Left renal cortex interstitium (tissue), 4 donors: ENCODE data around the gene TMEM79. TPM values are rescaled to one million over a fixed set of nuclear protein-coding genes. Genes with fewer than 3 reads are reported as not detected.

ENCODE experiments used
- DNase-seq, 4 donors: peaks; one replicate each; pipeline ENCODE4 v3.0.0-alpha.2; 2013; ENCODE audit warnings: low read depth in 4 of 4, low spot score in 2 of 4, missing footprints in 1 of 4
- polyA plus RNA-seq, 4 donors: library from polyadenylated mRNA; unstranded; fragments of 120-200 nt; gene quantifications; one replicate each; pipeline ENCODE4 v1.2.1, GENCODE V29; 2013; ENCODE audit not compliant: insufficient read length in 4 of 4

The TMEM79 gene, protein sequence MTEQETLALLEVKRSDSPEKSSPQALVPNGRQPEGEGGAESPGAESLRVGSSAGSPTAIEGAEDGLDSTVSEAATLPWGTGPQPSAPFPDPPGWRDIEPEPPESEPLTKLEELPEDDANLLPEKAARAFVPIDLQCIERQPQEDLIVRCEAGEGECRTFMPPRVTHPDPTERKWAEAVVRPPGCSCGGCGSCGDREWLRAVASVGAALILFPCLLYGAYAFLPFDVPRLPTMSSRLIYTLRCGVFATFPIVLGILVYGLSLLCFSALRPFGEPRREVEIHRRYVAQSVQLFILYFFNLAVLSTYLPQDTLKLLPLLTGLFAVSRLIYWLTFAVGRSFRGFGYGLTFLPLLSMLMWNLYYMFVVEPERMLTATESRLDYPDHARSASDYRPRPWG
- 1 to 10 TPM; 4.8 to 8.2 (median 7.0) TPM for polyA plus RNA-seq

DNA sequence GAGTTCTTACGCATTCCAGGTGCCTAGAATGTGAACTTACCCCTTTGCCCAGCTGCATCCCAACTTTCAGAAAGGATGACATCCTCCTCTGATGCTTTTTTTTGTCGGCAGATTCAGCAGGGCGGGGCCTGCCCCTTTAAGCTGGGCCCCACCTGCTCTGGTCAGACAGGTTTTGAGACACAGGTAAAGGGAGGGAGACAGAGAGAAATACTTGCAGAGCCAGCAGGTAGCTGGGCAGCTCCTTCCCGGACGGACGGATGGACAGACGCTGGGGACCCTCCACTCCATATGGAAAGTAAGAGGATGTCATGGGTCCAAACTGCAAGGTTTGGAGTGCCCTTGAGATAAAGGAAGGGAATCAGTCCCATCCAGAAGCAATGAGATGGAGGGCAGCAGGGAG lies at the start of gene TMEM79:
TSS of gene TMEM79 (plus strand) at position 214 of the 400 bp plus-strand sequence. CDS start 902 bp downstream, outside the sequence.
- DNase-seq = no peak

DNA sequence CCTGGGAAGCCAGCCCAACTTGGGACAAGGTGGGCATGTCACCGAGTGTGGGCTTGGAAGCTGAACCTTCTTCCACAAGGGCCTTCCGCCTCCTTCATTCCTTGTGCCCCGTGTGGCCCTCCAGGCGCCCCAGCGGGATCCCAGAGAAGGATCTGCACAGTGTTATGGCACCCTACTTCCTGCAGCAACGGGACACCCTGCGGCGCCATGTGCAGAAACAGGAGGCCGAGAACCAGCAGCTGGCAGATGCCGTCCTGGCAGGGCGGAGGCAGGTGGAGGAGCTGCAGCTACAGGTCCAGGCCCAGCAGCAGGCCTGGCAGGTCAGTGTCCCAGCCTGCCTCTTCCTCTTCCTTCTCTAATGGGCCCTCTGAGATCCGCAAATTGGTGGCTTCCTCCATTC lies 48.0 kb upstream of the TMEM79 start:
- no peak for DNase-seq

DNA sequence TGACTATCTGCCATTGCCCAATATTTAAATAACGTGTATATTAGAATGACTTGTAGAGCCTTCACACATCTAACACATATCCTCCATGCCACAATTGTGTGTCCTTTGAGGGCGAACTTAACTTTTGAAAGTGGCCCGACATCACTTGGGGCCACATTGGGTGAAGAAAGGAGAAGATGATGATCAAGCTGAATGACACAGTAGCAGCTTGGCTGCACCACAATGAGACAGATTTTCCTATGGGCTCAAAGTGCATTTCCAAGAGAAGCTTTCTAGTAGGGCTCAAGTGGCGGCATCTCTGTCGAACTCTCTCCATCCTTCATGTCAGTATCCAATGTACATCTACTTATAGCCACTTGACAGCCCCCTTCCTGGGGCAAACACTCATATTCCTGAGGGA lies 45.9 kb upstream of the TMEM79 start:
- no peak for DNase-seq

DNA sequence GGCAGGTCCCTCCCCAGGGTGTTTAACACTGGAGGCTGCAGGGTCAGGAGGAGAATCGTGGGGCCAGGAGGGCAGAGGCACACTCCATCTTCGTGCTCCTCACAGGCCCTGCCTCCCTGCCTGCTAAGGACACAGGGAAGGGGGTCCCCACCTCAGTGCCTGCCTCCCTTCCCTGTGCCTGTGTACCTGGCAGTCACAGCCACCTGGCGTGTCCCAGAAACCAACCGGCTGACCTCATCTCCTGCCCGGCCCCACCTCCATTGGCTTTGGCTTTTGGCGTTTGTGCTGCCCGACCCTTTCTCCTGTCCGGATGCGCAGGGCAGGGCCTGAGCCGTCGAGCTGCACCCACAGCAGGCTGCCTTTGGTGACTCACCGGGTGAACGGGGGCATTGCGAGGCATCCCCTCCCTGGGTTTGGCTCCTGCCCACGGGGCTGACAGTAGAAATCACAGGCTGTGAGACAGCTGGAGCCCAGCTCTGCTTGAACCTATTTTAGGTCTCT lies 42.8 kb upstream of the TMEM79 start:
- no peak for DNase-seq

DNA sequence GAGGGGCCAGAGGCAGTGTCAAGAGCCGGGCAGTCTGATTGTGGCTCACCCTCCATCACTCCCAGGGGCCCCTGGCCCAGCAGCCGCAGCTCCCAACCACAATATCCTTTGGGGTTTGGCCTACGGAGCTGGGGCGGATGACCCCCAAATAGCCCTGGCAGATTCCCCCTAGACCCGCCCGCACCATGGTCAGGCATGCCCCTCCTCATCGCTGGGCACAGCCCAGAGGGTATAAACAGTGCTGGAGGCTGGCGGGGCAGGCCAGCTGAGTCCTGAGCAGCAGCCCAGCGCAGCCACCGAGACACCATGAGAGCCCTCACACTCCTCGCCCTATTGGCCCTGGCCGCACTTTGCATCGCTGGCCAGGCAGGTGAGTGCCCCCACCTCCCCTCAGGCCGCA lies 42.2 kb upstream of the TMEM79 start, which contains the start of gene BGLAP:
TSS of gene BGLAP (plus strand) at position 259 of the 400 bp plus-strand sequence. CDS start at position 307, 48 bp downstream.
- no peak for DNase-seq

GRCh38 chr1:156242738-156243137 lies 41.4 kb upstream of the TMEM79 start:
- DNase-seq = no peak

DNA sequence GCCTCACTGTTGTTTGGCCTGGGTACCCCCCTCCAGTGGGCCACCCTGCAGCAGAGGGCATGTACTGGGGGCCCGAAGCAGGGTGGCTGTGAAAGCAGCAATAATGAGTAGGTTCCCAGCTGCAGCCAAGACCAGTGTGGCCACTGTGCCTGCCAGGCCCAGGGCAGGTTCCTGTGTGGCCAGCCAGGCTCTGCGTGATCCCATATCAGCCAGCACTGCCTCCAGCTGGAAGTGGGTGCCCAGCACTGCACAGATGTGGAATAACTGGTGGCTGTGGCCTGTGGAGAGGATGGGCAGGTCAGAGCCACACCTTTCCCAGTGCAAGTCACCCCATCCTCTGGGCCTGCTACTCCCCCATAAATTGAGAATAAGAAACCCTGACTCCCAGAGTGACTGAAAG lies 40.0 kb upstream of the TMEM79 start:
- DNase-seq = no peak

DNA sequence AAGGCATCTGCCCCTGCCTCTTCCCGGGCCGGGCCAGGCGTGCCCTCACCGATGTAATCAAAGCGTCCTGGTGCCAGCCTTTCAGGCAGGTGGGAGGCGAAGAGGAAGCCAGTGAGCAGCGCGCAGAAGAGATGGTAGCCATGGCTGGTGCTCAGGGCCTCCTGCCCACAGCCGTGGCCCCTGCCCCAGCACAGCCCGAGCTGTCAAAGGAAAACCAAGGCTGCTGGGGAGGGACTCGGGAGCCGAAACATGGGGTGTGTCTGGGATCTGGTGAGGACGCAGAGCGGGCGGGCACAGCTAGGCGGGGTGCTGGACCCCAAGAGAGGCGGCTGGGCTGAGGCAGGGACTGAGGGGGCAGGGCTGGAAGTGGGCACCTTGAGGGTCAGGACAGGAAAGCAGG lies 39.4 kb upstream of the TMEM79 start:
- no peak for DNase-seq

DNA sequence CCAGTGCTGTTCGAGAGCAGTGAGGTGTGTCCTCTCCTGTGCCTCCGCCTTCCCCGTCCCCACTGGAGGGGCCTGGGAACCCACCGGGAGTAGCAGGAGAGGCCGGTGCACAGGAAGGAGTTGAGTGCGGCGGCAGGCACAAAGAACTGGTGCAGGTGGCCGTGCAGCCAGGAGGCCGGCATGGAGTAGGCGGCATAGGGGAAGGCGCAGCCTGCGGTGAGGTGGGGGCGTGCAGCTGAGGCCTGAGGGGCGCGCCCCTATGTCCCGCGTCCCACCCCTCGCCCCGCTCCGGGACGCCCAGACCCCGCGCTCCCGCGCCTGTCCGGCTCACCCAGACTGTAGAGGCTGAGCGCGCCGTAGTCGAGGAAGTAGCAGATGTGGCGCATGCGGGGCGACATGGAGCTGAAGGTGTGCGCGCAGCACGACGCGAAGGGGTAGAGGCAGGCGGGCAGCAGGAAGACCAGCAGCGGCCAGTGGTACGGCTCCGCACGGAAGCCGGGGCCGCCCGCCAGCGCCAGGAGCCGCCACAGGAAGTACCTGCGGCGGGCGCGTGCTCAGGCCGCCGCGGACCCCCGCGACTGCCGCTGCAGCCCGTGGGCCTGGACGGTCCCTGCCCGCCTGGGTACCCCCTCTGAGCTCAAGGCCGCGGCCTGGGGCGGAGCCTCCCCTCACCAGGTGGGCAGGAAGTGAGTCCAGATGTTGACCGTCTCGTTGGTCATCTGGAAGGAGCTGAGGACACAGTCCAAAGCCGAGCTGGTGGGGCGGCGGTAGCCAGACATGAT lies 38.5 kb upstream of the TMEM79 start:
- peak in 1 of 4 donors; percentile 13 for DNase-seq

DNA sequence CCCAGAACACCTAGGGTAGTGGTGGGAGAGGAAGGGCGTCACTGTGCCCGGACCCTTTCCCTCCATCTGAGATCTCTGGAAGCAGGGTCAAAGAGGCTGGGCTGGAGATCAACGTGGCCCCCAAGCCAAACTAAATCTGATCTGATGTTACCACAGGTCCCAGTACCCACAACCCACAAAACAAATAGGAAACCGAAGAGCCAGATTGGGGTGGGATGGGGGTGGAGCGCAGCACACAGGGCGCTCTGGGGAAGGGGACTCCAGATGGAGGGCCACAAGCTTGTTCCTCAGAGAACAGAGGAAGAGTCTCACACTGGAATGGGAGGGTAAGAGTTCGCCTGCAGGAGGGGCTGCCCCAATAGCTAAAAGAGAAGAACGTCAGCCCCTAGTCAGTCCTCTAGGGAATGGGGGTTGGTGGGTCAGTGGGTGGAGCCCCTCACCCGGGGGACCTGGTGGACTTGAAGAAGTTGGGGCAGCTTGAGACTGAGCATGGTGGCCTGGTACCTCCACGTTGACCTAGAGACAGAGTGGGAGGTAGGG lies 37.8 kb upstream of the TMEM79 start:
- DNase-seq = no peak

DNA sequence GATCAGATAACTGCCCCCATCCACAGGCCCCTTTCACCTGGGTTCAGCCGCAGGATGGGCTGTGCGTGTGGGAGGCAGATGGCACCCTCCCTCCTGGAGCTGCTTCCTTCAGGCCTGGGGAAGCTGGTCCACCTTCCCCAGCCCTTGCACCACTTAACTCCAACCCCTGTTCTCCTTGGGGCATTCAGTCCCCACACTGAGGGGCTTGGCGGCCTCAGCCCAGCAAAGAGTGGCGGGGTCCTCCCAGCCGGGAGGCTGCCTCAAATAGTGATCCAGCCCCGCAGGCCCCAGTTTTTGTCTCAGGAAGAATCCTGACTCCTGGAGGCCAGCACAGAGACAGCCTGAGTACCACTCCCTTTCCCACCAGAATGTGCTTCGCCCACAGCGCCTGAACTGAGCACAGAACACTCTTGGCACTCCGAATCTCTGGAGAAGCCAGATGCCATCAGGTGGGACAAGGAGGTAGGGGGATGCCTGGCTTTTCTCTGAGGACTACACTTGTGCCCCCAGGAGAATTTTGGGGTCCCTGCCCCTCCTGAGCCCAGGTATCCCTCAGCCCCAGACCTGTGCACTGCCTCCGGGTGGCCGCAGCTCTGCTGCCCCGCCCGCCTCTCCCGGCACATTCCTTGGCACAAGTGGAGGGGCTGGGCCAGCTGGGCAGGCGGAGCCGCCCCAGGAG lies 37.2 kb upstream of the TMEM79 start:
- DNase-seq = no peak

DNA sequence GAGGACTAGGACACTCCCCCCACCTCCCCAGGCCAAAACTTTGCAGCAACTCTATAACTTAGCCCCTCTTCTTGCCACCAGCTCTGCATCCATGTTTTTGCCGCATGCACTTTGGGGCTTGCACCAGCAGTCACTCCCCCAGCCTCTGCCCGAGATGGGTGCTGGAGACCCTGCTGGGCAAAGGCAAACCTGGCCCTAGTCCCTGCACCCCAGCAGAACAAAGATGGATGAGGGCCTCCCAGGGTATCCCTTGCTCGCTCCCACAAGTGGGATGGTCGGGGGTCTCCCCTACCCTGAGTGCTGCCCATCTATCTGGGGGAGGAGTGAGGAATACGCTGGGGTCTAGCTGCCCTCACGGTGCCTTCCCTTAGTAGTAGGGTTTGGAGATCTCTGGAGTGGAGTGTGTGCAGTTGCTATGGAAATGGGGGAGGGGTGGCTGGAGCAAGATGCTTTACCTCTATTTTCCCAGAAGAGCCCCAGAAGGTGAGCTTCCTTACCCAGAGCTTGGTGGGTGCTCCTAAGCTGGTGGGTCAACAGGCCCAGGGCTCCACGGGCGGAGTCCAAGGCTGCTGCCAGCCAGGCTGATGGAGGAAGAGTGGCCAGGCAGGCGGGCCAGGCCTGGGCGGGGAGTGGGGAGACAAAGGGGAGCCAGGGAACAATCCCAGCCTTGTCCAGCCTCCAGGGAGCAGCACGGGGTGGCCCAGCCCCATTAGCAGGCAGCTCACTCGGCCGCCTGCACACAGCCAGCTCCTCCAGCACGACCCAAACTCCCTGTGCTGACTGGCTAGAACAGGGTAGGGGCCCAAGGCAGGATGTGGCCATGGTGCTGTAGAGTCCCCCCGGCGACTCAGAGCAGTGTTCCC lies 36.4 kb upstream of the TMEM79 start, which contains the start of gene PAQR6:
TSS of gene PAQR6 (minus strand) at position 597 of the 863 bp plus-strand sequence. CDS start 1,325 bp downstream, outside the sequence.
- no peak for DNase-seq

GRCh38 chr1:156248323-156248683 lies 35.8 kb upstream of the TMEM79 start:
- DNase-seq = no peak

GRCh38 chr1:156249593-156249992 lies 34.5 kb upstream of the TMEM79 start:
- no peak for DNase-seq

DNA sequence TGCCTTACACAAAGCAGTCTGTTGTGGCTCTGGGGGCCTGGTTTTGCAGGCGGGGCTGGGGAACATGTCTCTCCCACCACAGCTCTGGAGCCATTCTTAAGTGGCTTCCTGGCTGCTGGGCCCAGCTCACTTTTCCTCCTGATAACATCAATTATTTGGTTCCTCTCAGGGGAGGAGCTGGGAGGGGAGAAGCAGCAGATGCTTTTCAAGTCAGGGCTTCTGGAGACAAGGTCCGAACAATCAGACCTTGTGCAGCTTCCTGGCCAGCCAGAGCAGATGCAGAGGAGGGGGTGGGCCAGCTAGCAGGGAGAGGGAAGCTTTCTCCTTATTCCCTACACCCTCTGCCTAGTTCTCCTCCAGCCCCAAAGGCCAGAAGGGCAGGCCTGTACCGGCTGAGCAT lies 32.6 kb upstream of the TMEM79 start:
- DNase-seq = no peak

DNA sequence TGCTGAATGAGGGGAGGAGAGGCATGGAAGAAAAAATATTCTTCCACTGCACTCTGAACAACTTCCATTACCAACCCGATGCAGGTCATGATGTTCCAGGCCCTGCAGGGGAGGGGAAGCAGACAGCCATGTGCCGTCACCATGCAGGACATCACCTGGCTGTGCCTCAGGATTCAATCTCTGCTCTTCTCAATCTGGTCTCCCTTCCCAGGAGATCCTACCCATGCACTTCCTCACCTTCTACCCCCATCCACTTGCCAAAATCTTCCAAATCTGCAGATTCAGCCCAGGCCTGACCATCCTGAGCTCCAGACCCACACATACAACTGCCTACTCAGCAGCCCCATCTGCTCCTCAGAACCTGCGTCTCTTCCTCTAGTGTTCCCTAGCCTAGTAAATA lies 30.5 kb upstream of the TMEM79 start:
- DNase-seq = no peak

- DNase-seq = no peak
Observed at GRCh38 chr1:156257711-156258110, 26.4 kb upstream of the TMEM79 start.

DNA sequence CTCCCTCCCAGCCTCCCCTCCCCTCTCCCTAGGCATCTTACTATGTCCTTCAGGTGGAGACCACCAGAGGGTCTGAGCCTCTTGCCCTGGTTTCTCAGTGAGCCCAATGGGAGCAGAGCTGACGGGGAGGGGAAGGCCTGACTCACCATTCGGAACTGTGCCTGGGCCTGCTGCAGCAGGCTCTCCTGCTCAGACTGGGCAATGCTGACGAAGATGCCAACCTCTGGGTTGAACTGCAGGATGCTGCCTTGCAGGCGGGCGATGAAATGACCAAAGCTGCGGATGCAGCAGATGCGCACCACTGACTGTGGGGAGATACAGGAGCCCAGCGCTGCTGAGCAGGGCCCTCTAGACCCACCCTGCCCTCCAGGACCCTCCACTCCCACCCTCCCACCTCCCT lies 25.3 kb upstream of the TMEM79 start:
- no peak for DNase-seq

- DNase-seq = no peak
Observed at GRCh38 chr1:156259805-156260204, 24.3 kb upstream of the TMEM79 start.

GRCh38 chr1:156260896-156261295 lies 23.2 kb upstream of the TMEM79 start:
- no peak for DNase-seq
